RPMI8226 (cell line): Measurements from ENCODE around the gene TMEM33.
A peak's percentile ranks its signal among the peaks of the same experiment; 100 is the strongest.
"Not testable (repeated sequence)": the region's sequence is repeated elsewhere in the genome, so short reads cannot be mapped to it uniquely, and the experiment has no call there.

Experiments
- DNase-seq: peaks from one replicate; pipeline ENCODE4 v3.0.0-alpha.2; 2015

The TMEM33 gene

DNA sequence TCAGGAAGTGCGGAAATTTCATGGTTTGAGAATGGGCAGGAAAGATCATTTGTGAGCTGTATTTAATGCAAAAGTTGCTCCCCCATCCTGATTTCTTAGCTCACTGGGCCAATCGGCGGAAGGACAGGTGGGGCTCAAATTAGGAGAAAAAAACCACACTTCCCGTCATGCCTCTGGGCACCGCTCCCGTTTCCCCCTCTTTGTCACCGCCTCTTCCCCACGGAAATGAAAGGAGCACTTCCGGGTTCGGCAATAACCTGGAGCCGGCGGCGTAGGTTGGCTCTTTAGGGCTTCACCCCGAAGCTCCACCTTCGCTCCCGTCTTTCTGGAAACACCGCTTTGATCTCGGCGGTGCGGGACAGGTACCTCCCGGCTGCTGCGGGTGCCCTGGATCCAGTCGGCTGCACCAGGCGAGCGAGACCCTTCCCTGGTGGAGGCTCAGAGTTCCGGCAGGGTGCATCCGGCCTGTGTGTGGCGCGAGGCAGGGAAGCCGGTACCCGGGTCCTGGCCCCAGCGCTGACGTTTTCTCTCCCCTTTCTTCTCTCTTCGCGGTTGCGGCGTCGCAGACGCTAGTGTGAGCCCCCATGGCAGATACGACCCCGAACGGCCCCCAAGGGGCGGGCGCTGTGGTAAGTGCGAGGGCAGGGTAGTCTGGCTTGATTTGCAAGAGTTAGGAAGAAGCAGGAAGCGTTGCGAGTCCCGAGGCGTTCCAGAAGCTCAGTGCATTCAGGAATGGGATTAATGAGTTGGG, at the start of gene TMEM33:
TSS of gene TMEM33 (plus strand) at position 529 of the 751 bp plus-strand sequence. CDS start at position 585, 56 bp downstream.
- peak; percentile 88 for DNase-seq

- no peak for DNase-seq
These were observed 49.8 kb upstream of the TMEM33 start for GRCh38 chr4:41885456-41885855.

- no peak for DNase-seq
These were observed 48.0 kb upstream of the TMEM33 start for GRCh38 chr4:41887277-41887676.

GRCh38 chr4:41887821-41888686, 47.2 kb upstream of the TMEM33 start:
- peak; percentile 51 for DNase-seq

GRCh38 chr4:41888687-41889074, 46.5 kb upstream of the TMEM33 start:
- no peak for DNase-seq

DNA sequence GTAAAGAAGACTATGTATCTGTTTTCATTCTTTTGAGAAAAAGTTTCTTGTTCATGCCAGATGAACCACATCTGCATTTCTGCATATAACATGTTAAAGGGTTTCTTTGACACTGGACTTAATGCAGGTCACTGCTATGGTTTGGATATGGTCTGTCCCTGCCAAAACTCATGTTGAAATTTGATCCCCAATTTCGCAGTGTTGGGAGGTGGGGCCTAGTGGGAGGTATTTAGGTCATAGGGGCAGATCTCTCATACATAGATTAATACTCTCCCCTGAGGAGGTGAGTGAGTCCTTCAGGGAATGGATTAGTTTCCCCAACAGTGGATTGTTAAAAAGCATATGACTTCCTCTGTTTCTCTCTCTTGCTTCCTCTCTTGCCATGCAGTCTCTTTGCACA, 45.9 kb upstream of the TMEM33 start:
- no peak for DNase-seq

- DNase-seq, result no peak
These were observed 45.1 kb upstream of the TMEM33 start for GRCh38 chr4:41890085-41890484.

DNA sequence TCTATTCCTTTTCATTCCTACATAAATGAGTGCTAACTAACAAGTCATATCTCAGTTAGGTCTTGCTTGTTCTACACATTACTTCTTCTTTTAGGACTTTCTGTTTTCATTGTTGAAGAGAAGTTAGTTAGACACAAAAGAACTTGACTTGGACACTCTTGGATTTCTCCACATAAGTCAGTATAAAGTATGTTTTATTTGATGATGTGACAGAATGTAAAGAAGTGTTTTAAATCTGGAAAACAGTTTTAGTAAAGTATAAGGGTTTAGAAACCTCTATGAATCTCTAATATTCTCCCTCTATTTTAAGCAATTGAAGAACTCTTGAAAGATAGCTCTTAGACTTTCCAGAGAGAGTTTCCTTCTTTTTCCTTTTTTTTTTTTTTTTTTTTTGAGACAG, 38.6 kb upstream of the TMEM33 start:
- DNase-seq, result no peak

GRCh38 chr4:41897698-41898097, 37.5 kb upstream of the TMEM33 start:
- DNase-seq, result no peak

- not testable (repeated sequence) for DNase-seq
These were observed 26.1 kb upstream of the TMEM33 start for GRCh38 chr4:41909136-41909535.

DNA sequence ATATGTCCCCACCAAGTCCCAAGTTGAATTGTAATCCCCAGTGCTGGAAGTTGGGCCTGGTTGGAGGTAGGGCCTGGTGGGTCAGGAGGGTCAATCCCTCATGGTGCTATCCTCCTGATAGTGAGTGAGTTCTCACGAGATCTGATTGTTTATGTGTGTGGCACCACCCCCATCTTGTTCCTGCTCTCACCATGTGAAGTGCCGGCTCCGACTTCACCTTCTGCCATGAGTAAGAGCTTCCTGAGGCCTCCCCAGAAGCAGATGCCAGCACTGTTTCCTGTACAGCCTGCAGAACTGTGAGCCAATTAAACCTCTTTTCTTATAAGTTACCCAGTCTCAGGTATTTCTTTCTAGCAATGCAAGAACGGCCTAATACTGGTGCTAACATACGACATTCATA, 22.7 kb upstream of the TMEM33 start:
- DNase-seq, result no peak

DNA sequence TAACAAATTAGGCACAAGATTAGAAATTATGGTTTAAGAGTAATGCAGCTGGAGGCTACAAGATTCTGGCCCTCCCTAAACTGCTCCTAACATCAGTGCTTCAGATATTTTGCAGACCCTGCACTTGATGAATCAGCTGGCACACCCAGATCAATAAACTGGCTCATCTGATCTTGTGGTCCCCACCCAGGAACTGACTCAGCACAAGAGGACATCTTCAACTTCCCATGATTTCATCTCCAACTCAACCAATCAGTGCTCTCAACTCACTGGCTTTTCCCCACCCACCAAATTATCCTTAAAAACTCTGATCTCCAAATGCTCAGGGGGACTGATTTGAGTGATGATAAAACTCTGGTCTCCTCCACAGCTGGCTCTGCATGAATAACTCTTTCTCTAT, 21.7 kb upstream of the TMEM33 start:
- no peak for DNase-seq

DNA sequence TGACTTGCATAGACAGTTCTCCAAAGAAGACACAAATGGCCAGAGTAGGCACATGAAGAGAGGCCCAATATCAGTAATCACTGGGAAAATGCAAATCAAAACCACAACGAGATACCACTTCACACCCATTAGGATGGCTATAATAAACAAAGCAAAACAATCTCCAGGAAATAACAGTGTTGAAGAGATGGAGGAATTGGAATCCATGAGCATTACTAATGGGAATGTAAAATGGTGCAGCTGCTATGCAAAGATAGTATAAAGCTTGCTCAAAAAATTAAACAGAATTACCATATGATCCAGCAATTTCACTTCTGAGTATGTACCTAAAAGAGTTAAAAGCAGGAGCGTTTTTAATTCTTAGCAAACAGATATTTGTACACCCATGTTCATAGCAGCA, 17.0 kb upstream of the TMEM33 start:
- DNase-seq, result no peak

DNA sequence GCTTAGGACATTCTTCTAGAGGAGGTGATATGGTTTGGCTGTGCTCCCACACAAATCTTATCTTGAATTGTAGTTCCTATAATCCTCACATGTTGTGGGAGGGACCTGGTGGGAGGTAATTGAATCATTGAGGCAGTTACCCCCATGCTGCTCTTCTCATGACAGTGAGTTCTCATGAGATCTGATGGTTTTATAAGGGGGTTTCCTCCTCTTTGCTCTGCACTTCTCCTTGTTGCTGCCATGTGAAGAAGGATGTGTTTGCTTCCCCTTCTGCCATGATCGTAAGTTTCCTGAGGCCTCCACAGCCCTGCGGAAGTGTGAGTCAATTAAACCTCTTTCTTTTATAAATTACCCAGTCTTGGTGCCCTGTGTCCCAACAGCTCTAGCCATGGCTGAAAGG, 14.8 kb upstream of the TMEM33 start:
- DNase-seq, result not testable (repeated sequence)

DNA sequence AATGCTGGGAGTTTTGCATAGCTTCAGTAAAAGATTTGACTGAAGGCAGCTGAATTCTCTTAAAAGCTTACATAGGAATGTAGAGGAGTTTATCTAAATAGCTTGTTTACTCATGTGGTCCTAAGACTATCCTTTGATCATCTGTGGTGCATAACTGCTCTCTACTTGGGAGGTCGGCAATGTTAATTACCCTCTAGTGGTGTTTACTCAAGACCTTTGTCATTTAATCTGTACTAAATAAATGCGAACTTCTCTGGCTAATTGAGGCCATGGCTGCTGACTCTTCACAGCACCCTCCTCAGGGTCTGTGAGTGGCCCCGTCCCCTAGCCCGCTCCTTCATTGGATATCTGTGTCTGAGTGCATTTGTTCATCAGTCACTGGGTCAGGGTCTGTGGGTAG, 13.8 kb upstream of the TMEM33 start:
- DNase-seq, result no peak

DNA sequence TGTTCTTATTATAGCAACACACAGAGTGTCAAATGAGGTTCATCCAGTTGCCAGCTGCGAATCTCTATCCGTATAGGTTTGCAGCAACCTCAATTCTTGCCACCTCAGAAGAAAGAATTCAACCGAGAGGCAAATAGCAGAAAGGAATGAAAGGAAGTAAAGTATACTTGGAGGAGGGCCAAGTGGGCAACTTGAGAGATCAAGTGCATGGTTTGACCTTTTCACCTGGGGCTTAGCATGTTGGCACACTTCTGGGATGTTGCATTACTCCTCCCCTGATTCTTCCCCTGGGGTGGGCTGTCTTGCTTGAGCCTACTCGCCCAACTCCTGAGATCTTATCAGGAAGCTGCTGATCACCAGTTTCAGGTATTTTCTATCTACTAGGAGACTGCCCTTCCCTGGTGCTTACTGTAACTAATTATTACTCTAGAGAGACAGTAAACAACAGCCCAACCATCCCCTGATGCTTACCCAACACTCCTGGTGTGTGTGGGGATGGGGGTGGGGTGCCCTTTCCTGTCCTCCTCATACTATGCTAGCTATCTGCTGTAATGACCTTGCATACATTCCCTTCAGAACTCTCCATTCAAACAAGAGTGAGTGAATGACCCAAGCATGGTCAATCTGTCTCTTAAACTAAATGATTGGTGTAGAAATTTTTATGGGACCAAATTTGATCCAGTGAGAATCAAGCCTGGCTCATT, 7.3 kb upstream of the TMEM33 start:
- peak; percentile 88 for DNase-seq

- DNase-seq, result no peak
These were observed 4.9 kb upstream of the TMEM33 start for GRCh38 chr4:41930139-41930831.

GRCh38 chr4:41932988-41933387, 2.2 kb upstream of the TMEM33 start:
- no peak for DNase-seq

DNA sequence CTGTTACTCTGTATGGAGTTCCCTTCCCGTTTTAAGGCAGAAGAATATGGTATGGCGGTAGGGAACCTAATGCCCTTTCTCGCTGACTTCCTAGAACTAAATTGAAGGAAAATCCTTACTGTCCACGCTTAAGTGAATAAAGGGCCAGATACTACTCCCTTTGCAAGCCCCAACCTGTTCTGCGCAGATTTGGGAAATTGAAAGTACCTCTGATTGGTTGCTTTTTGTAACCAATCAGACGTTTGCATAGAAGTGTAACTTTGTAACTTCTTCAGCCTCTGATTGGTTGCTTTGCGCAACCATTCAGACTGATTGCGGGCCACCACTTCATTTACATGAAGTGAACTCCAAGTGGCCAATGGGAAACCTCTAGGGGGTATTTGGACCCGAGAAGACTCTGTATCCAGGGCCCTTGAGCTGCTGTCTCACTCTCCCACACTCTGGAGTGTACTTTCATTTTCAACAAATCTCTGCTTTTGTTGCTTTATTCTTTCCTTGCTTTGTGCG, 1.2 kb upstream of the TMEM33 start:
- no peak for DNase-seq

GRCh38 chr4:41934514-41934900, 722 bp upstream of the TMEM33 start:
- no peak for DNase-seq

- DNase-seq, result peak; percentile 18
These were observed 408 bp downstream of the TMEM33 start for GRCh38 chr4:41935652-41936021.

- no peak for DNase-seq
These were observed 3.9 kb downstream of the TMEM33 start for GRCh38 chr4:41939016-41939626.
